Astrocyte (in vitro differentiated cells and primary cell): ENCODE results near the gene ZNF552. TPM values are rescaled to one million over a fixed set of nuclear protein-coding genes. Genes with fewer than 3 reads are reported as not detected.
A peak's percentile ranks its signal among the peaks of the same experiment; 100 is the strongest.

ENCODE experiments used
- DNase-seq: peaks from one replicate; pipeline ENCODE4 v3.0.0-alpha.2; 2010; ENCODE audit warnings: low read depth
- FAIRE-seq: peaks from 2 replicates; lab custom pipeline; 2011; peaks lifted over from hg19 to GRCh38; lab: Jason Lieb, UNC
- H2AFZ ChIP-seq: 2 replicates; pipeline ENCODE4 v1.6.0; 2012; ENCODE audit warnings: low read depth, low read length, inconsistent platforms
- H3K27ac ChIP-seq: 2 replicates; pipeline ENCODE4 v1.5.1; 2011; ENCODE audit warnings: low read depth, low read length, inconsistent platforms
- H3K27me3 ChIP-seq: 2 replicates; pipeline ENCODE4 v1.6.0; 2011; ENCODE audit warnings: low read length, inconsistent platforms; ENCODE audit not compliant: insufficient read depth
- H3K36me3 ChIP-seq: 2 replicates; pipeline ENCODE4 v1.5.1; 2011; ENCODE audit warnings: low read length, inconsistent platforms; ENCODE audit not compliant: insufficient read depth
- H3K4me1 ChIP-seq: 2 replicates; pipeline ENCODE4 v1.5.1; 2011; ENCODE audit warnings: low read length, inconsistent platforms; ENCODE audit not compliant: insufficient read depth
- H3K4me2 ChIP-seq: 2 replicates; pipeline ENCODE4 v1.6.0; 2012; ENCODE audit warnings: low read length, inconsistent platforms
- H3K4me3 ChIP-seq: 2 replicates; pipeline ENCODE4 v1.5.1; 2011; ENCODE audit warnings: low read depth, mild to moderate bottlenecking, low read length, inconsistent platforms; ENCODE audit not compliant: insufficient read depth
- H3K79me2 ChIP-seq: 2 replicates; pipeline ENCODE4 v1.6.0; 2012; ENCODE audit warnings: mild to moderate bottlenecking, low read length, inconsistent platforms; ENCODE audit not compliant: insufficient read depth
- H3K9ac ChIP-seq: 2 replicates; pipeline ENCODE4 v1.6.0; 2012; ENCODE audit warnings: mild to moderate bottlenecking, low read length, inconsistent platforms
- H3K9me3 ChIP-seq: 2 replicates; pipeline ENCODE4 v1.5.1; 2012; ENCODE audit warnings: low read depth, mild to moderate bottlenecking, low read length, inconsistent platforms; ENCODE audit not compliant: insufficient read depth
- H4K20me1 ChIP-seq: 2 replicates; pipeline ENCODE4 v1.6.0; 2012; ENCODE audit warnings: low read length, inconsistent platforms; ENCODE audit not compliant: insufficient read depth
- H3K27ac Mint-ChIP-seq: one replicate; pipeline ENCODE4 v1.8.0; 2021; ENCODE audit warnings: mild to moderate bottlenecking, mixed read lengths; ENCODE audit not compliant: unreplicated experiment
- H3K27me3 Mint-ChIP-seq: one replicate; pipeline ENCODE4 v1.8.0; 2021; ENCODE audit warnings: low read depth, mixed read lengths; ENCODE audit not compliant: unreplicated experiment
- H3K36me3 Mint-ChIP-seq: one replicate; pipeline ENCODE4 v1.8.0; 2021; ENCODE audit warnings: low read depth, mixed read lengths; ENCODE audit not compliant: unreplicated experiment
- H3K4me1 Mint-ChIP-seq: one replicate; pipeline ENCODE4 v1.8.0; 2021; ENCODE audit warnings: low read depth, mixed read lengths; ENCODE audit not compliant: unreplicated experiment
- H3K4me3 Mint-ChIP-seq: one replicate; pipeline ENCODE4 v1.8.0; 2021; ENCODE audit warnings: mild to moderate bottlenecking, moderate library complexity, mixed read lengths; ENCODE audit not compliant: unreplicated experiment
- H3K9me3 Mint-ChIP-seq: one replicate; pipeline ENCODE4 v1.8.0; 2021; ENCODE audit warnings: mild to moderate bottlenecking, mixed read lengths; ENCODE audit not compliant: unreplicated experiment
- CTCF ChIP-seq: IDR thresholded peaks from 2 replicates; pipeline ENCODE4 v1.5.1; 2011; ENCODE audit warnings: low read depth, mild to moderate bottlenecking, inconsistent platforms, low read length, moderate library complexity; ENCODE audit not compliant: insufficient read depth
- EZH2 ChIP-seq: IDR thresholded peaks from 2 replicates; pipeline ENCODE4 v1.6.1; 2012; ENCODE audit warnings: mild to moderate bottlenecking, low read length, inconsistent platforms; ENCODE audit not compliant: insufficient read depth
- total RNA-seq: library from RNA; stranded (reverse); gene quantifications from 2 replicates; pipeline ENCODE4 v1.2.1, GENCODE V29; 2021

Gene ZNF552
- total RNA-seq, 1 donor from 2014 or later, result 9.6 TPM

GRCh38 chr19:57807541-57807940 lies 7.2 kb downstream of the ZNF552 start:
- Histone ChIP-seq H3K36me3 (peaks cover 12% of the 10 kb centered on the region), H3K4me2 (no peak overlapping the region), H3K27me3 (no peaks in the 10 kb centered on the region), H3K79me2 (peaks cover 10% of the 10 kb centered on the region), H3K4me1 (peaks cover 8% of the 10 kb centered on the region), H3K27ac (no peak overlapping the region), H3K4me3 (no peak overlapping the region), H4K20me1 (no peaks in the 10 kb centered on the region), H2AFZ (no peak overlapping the region), H3K9ac (no peak overlapping the region), H3K9me3 (peaks cover 3% of the 10 kb centered on the region)
- FAIRE-seq (no peak), DNase-seq (no peak)
- TF ChIP-seq EZH2, result no peak
- TF ChIP-seq CTCF, result no peak
- Mint-ChIP-seq H3K9me3 (no peaks in the 10 kb centered on the region), H3K4me1 (peaks cover 20% of the 10 kb centered on the region), H3K27ac (peak overlapping the region; percentile 53), H3K4me3 (no peak overlapping the region), H3K27me3 (no peaks in the 10 kb centered on the region), H3K36me3 (peaks cover 27% of the 10 kb centered on the region)

- Histone ChIP-seq H2AFZ (peak overlapping the region; percentile 81), H3K4me1 (peaks cover 11% of the 10 kb centered on the region), H3K9ac (peak overlapping the region; percentile 97), H4K20me1 (no peaks in the 10 kb centered on the region), H3K27me3 (no peaks in the 10 kb centered on the region), H3K79me2 (peaks cover 27% of the 10 kb centered on the region), H3K4me3 (peak overlapping the region; percentile 96), H3K9me3 (peaks cover 3% of the 10 kb centered on the region), H3K4me2 (peak overlapping the region; percentile 99), H3K36me3 (peaks cover 14% of the 10 kb centered on the region), H3K27ac (peak overlapping the region; percentile 94)
- peak overlapping the region; percentile 91 for H3K4me3 Mint-ChIP-seq
- H3K27ac Mint-ChIP-seq, result peak overlapping the region; percentile 99
- H3K36me3 Mint-ChIP-seq, result peaks cover 25% of the 10 kb centered on the region
- peaks cover 33% of the 10 kb centered on the region for H3K4me1 Mint-ChIP-seq
- no peak for TF ChIP-seq EZH2
- TF ChIP-seq CTCF, result no peak
- no peaks in the 10 kb centered on the region for H3K9me3 Mint-ChIP-seq
- DNase-seq (peak; percentile 99), FAIRE-seq (peak; percentile 9)
- no peaks in the 10 kb centered on the region for H3K27me3 Mint-ChIP-seq
These were observed 11.0 kb downstream of the ZNF552 start for GRCh38 chr19:57803594-57804325.

- Histone ChIP-seq H3K4me1 (peaks cover 11% of the 10 kb centered on the region), H3K27me3 (no peaks in the 10 kb centered on the region), H3K79me2 (peaks cover 27% of the 10 kb centered on the region), H2AFZ (no peak overlapping the region), H4K20me1 (no peaks in the 10 kb centered on the region), H3K36me3 (peaks cover 13% of the 10 kb centered on the region), H3K27ac (peak overlapping the region; percentile 94), H3K4me3 (peak overlapping the region; percentile 96), H3K9me3 (no peaks in the 10 kb centered on the region), H3K4me2 (peak overlapping the region; percentile 99), H3K9ac (peak overlapping the region; percentile 97)
- peaks cover 22% of the 10 kb centered on the region for H3K36me3 Mint-ChIP-seq
- H3K27me3 Mint-ChIP-seq, result no peaks in the 10 kb centered on the region
- FAIRE-seq (no peak), DNase-seq (no peak)
- peaks cover 33% of the 10 kb centered on the region for H3K4me1 Mint-ChIP-seq
- TF ChIP-seq CTCF, result no peak
- TF ChIP-seq EZH2, result no peak
- no peaks in the 10 kb centered on the region for H3K9me3 Mint-ChIP-seq
- H3K27ac Mint-ChIP-seq, result peak overlapping the region; percentile 99
- peak overlapping the region; percentile 91 for H3K4me3 Mint-ChIP-seq
These were observed 11.5 kb downstream of the ZNF552 start for GRCh38 chr19:57803265-57803593.
